Measurements from ENCODE around the gene CIDEB. TPM values are rescaled to one million over a fixed set of nuclear protein-coding genes. Genes with fewer than 3 reads are reported as not detected.

Gene CIDEB
- total and polyA plus RNA-seq, 2 of the 13 experiments (the other 11 are each of a cell fraction or from before 2014, with no cell fraction given): 35.8 to 110 TPM

- TF ChIP-seq ATF6 (CRISPR knock-in tag; conservative IDR thresholded peaks at IDR 0.05): no peak
- TF ChIP-seq SNAI1 (CRISPR knock-in tag; IDR thresholded peaks at IDR 0.05; ENCODE audit: borderline replicate concordance): no peak
- no peak for TF ChIP-seq ATRX (CRISPR knock-in tag; IDR thresholded peaks at IDR 0.05; ENCODE audit: borderline replicate concordance)
- no peak for TF ChIP-seq ZNF530 (CRISPR knock-in tag; IDR thresholded peaks at IDR 0.05; ENCODE audit: low read depth)
- no peak for TF ChIP-seq ZNF607 (CRISPR knock-in tag; IDR thresholded peaks at IDR 0.05; ENCODE audit: borderline replicate concordance)
- no peak for TF ChIP-seq RFX3 (CRISPR knock-in tag; IDR thresholded peaks at IDR 0.05)
- no peak for TF ChIP-seq CTCF (CRISPR knock-in tag; IDR thresholded peaks at IDR 0.05)
- TF ChIP-seq THAP11 (CRISPR knock-in tag; IDR thresholded peaks at IDR 0.05): no peak
- no peak for TF ChIP-seq AGO1 (IDR thresholded peaks at IDR 0.05; ENCODE audit: low read depth, low read length, poor library complexity, severe bottlenecking)
- no peak for TF ChIP-seq ATF3 (CRISPR knock-in tag; IDR thresholded peaks at IDR 0.05)
- no peak for TF ChIP-seq KDM2A (CRISPR knock-in tag; IDR thresholded peaks at IDR 0.05; ENCODE audit: borderline replicate concordance, low read depth)
- no peak for TF ChIP-seq ZBTB40 (IDR thresholded peaks at IDR 0.05)
- TF ChIP-seq ZBTB40 (CRISPR knock-in tag; IDR thresholded peaks at IDR 0.05): no peak
- no peak for TF ChIP-seq CREB3 (CRISPR knock-in tag; IDR thresholded peaks at IDR 0.05)
- TF ChIP-seq PAWR (CRISPR knock-in tag; IDR thresholded peaks at IDR 0.05; ENCODE audit: borderline replicate concordance): no peak
Observed at GRCh38 chr14:24260026-24260779, 47.6 kb downstream of the CIDEB start (continued).

All from HepG2 (cell line).